HG03159 (cell line): ENCODE data around the gene CLEC17A.

Source experiments
- ATAC-seq: cut with Tn5 transposase; IDR thresholded peaks from one replicate; pipeline ENCODE4 v1.9.1; 2021; ENCODE audit warnings: mild to moderate bottlenecking, moderate library complexity; ENCODE audit not compliant: unreplicated experiment

Gene CLEC17A

DNA sequence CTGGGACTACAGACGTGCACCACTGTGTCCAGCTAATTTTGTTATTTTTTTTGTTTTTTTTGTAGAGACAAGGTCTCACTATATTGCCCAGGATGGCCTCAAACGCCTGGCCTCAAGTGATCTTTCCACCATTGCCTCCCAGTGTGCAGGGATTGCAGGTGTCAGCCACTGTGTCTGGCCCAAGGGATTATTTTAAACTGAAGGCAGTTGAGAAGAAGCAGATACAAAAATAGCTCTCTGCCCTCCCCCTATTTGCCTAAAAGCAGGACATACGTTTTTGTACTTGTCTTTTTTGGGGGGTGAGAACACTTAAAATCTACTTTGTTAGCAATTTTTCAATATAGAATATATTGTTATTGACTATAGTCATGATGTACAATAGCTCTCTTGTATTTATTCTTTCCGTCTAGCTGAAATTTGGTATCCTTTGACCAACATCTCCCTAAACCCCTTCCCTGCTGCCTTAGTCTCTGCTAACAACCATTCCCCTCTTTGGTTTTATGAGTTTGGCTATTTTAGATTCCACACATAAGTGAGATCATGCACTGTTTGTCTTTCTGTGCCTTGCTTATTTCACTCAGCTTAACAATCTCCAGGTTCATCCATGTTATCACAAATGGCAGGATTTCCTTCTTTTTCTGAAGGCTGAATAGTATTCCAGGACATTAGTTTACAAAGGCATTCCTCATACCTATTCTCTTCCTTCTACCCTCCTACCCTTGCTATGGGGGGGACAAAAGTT lies 56.8 kb downstream of the CLEC17A start:
- ATAC-seq: no peak

DNA sequence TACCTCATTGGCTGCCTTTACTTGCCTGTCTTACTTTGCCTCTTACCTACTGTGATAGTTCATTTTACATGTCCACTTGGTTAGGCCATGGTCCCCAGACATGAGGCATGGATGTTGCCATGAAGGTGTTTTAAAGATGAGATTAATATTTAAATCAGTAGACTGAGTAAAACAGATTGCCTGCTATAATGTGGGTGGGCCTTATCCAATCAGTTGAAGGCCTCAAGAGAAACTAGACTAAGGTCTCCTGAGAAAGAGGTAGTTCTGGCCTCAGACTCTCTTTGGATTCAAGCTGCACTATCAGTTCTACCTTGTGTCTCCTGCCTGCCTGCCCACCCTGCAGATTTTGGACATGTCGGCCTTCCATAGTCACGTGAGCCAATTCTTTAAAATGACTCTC lies 65.6 kb downstream of the CLEC17A start:
- no peak for ATAC-seq

DNA sequence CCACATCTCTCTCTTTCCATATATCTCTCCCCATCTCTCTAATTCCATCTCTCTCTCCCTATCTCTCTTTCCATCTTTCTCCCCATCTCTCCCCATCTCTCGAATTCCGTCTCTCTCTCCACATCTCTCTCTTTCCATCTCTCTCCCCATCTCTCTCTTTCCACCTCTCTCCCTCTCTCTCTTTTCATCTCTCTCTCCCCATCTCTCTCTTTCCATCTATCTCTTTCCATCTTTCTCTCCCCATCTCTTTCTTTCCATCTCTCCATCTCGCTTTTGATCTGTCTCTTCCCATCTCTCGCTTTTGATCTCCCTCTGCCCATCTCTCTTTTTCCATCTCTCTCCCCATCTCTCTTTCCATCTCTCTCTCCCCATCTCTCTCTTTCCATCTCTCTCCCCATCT lies 66.1 kb downstream of the CLEC17A start:
- no peak for ATAC-seq

DNA sequence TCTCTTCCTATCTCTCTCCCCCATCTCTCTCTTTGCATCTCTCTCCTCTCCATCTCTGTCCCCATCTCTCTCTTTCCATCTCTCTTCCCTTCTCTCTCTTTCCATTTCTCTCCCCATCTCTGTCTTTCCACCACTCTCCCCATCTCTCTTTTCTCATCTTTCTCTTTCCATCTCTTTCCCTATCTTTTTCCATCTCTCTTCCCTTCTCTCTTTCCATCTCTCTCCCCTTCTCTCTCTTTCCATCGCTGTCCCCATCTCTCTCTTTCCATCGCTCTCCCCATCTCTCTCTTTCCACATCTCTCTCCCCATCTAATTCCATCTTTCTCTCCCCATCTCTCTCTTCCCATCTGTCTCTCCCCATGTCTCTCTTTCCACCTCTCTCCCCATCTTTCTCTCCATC lies 67.3 kb downstream of the CLEC17A start:
- ATAC-seq: no peak

DNA sequence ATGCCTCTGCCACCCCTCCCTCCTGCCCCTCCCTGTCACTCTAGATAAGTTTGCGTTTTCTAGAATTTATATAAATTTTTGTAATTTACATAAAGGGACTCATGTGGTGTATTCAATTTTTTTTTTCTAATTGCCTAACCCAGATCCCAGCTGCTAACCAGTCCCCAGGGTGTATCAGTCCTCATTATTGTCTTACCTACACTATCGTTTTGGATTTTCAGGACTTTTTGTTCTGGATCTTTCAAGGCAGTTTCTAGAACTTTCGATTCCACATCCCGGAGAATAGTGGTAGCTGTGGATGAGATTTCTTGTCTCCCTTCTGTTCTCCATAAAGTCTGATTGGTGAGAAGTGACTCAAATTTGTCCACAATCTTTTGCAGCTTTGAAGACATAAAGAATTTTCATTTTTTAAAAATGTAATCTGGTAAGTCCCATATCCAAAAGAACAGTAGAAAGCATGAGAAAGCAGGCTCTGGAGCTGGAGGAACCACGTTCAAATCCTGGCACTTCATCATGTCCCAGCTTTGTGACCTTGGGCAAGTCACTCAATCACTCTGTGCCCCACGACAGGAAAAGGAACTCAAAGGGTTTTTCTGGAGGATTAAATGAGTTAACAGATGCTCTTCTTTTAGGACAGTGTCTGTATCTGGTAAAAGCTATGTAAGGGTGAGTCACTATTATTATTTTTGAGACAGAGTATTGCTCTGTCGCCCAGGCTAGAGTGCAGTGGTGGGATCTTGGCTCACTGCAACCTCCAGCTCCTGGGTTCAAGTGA lies 72.1 kb downstream of the CLEC17A start:
- no peak for ATAC-seq

DNA sequence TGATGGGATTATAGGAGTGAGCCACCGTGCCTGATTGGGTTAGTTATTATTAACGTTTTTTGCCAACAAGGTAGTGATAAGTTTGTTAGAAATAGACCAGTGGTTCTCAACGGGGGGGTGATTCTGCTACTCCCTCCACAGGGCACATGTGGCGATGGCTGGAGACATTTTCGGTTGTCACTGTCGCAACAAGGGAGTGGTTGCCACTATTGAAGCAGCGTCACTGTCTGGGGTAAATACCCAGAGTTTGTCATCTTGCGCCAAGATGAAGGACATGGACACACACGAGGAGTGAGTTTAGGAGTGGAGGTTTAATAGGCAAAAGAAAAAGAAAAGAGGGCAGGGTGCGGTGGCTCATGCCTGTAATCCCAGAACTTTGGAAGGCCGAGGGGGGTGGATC lies 72.8 kb downstream of the CLEC17A start:
- no peak for ATAC-seq

DNA sequence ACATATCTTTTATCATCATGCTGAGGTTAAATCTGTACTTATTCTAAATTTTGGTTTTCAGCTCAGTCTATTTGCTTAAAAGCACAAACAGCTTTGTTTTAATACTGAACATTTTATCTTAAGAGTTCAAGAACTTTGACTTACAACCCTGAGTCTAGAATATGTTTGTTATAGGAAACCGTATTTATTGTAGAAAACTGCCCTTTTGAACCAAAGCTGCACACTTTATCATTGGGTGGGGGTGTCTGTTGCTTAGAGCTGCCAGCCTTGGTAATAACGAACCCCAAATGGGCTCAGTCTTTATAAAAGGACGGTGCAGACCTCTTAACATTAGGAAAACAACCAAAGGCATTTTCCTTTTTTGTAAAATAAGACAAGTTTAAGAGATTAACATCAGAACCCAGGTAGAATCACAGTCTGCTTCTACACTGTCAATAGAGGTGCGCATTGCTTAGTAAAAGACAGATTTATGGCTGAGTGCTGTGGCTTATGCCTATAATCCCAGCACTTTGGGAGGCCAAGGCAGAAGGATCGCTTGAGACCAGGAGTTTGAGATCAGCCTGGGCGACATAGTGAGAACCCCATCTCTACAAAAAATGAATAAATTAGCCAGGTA lies 77.1 kb downstream of the CLEC17A start:
- no peak for ATAC-seq

DNA sequence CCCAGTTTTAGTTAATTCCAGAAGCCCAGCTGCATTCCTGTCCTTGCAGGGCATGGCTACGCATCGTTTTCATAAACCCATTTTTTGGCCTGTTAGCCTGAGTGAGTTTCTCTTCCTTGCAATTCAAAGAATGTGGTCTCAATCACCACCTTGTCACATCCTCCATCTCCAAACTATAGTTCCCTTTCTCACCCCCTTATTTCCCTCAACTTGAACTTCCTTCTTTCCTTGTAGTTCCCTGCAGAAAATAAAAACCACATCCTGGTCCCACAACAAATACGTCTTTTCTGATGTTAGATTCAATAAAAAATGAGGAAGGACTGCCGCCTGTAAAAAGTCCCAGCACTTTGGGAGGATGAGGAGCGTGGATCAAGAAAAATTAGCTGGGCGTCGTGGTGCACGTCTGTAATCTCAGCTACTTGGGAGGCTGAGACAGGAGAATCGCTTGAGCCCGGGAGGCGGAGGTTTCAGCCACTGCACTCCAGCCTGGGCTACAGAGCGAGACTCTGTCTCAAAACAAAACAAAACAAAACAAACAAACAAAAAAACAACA lies 78.6 kb downstream of the CLEC17A start:
- no peak for ATAC-seq
